ENCODE measurements around the gene OR5K4. TPM values are rescaled to one million over a fixed set of nuclear protein-coding genes. Genes with fewer than 3 reads are reported as not detected.

Gene OR5K4
- total and polyA plus RNA-seq, 7 experiments from 2014 or later, result not detected

- Histone ChIP-seq H3K36me3 (ENCODE audit: control insufficient read depth in 2 of 3, insufficient read depth in 3 of 3, low read length in 3 of 3) (no peaks in the 10 kb centered on the region), H3K27ac (ENCODE audit: low read depth, low read length) (no peak overlapping the region), H3K9me3 (ENCODE audit: control insufficient read depth in 2 of 3, low read length in 3 of 3) (no peaks in the 10 kb centered on the region), H3K27me3 (ENCODE audit: control insufficient read depth in 2 of 2, insufficient read depth in 2 of 2, low read length in 2 of 2) (no peaks in the 10 kb centered on the region), H3K4me3 (ENCODE audit: low read length) (no peak overlapping the region), H3K4me1 (ENCODE audit: control insufficient read depth in 2 of 2, insufficient read depth in 2 of 2, low read length in 2 of 2) (no peaks in the 10 kb centered on the region)
- peaks cover 0 to 56% (median 4%) of the 10 kb centered on the region in 5 donors for H3K27me3 Mint-ChIP-seq
- ChIA-PET CTCF (no interaction called here), POLR2A (no interaction called here)
- H3K4me1 Mint-ChIP-seq, result peaks cover 0 to 10% (median 0%) of the 10 kb centered on the region in 7 donors
- ATAC-seq (no peak), DNase-seq (no peak)
- H3K9me3 Mint-ChIP-seq, result peaks cover 0 to 2% (median 0%) of the 10 kb centered on the region in 11 donors
- no peak overlapping the region for H3K27ac Mint-ChIP-seq
- intact Hi-C loops (cut with micrococcal nuclease), result loop anchor here in 1 of 2 donors (5.0 kb wide), 2 partner anchors 181 to 231 kb away; partner anchors contain the start of gene CLDND1
- peaks cover 0 to 5% (median 0%) of the 10 kb centered on the region in 5 donors for H3K36me3 Mint-ChIP-seq
- H3K4me3 Mint-ChIP-seq, result no peak overlapping the region
Measured at GRCh38 chr3:98341758-98342157, 11.9 kb upstream of the OR5K4 start.

DNA sequence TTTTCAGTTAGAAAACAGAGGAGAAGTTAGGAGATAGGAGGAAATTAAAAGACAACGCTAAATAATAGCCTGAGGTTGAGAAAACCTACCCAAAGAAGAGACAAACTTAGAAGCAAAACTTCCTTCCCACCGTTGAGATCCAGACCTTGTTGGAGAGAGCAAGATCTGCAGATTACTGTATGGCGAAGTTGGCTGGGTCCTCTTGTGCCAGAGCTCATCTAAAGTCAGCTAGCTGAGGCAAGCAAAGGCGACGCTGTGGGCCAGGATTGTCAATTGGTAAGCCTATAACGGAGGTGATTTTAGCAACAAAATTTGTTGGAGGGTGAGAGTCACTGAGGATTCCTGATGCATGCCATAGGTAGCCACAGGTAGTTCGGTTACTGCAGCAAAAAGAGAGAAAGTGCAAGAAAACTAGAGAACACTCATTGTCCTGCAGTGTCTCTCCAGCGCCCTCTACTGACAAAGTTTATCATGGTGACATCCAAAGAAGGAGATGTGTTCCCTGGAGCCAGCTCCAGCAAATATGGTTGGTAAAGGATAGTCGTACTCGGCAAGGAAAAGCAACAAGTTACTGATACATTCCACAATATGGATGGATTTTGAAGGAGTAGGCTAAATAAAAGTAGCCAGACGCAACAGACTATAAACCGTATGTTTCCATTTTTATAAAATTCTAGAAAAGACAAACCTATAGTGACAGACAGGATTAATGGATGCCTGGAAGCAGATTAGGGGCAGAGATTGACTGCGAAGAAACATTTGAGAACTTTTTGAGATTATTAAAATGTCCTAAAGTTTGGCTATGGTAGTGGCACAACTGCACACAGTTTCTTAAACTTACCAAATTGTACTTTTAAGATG, 9.8 kb upstream of the OR5K4 start:
- H3K4me1 ChIP-seq (ENCODE audit: control insufficient read depth in 2 of 2, insufficient read depth in 2 of 2, low read length in 2 of 2), result no peaks in the 10 kb centered on the region
- H3K27ac ChIP-seq (ENCODE audit: low read depth, low read length), result no peak overlapping the region
- H3K27me3 ChIP-seq (ENCODE audit: control insufficient read depth in 2 of 2, insufficient read depth in 2 of 2, low read length in 2 of 2), result no peaks in the 10 kb centered on the region
- ChIA-PET POLR2A (no interaction called here), CTCF (interaction anchor here (0.5 to 1.3 kb wide), 2 partner anchors 11 to 14 kb away, joined by 3 to 5 read pairs; no protein-coding TSS in a partner anchor)
- no peak for ATAC-seq
- H3K27me3 Mint-ChIP-seq, result peaks cover 3 to 60% (median 6%) of the 10 kb centered on the region in 5 donors
- no peak overlapping the region for H3K4me3 Mint-ChIP-seq
- no peak overlapping the region for H3K27ac Mint-ChIP-seq
- H3K4me1 Mint-ChIP-seq, result peaks cover 0 to 10% (median 0%) of the 10 kb centered on the region in 7 donors
- intact Hi-C loops (cut with micrococcal nuclease), result loop anchor here in 1 of 2 donors (5.0 kb wide), 2 partner anchors 178 to 228 kb away; partner anchors contain the start of gene CLDND1
- no peak overlapping the region for H3K4me3 ChIP-seq (ENCODE audit: low read length)
- H3K9me3 ChIP-seq (ENCODE audit: control insufficient read depth in 2 of 3, low read length in 3 of 3), result no peaks in the 10 kb centered on the region
- H3K9me3 Mint-ChIP-seq, result peaks cover 0 to 2% (median 0%) of the 10 kb centered on the region in 11 donors
- H3K36me3 Mint-ChIP-seq, result peaks cover 0 to 5% (median 0%) of the 10 kb centered on the region in 5 donors
- DNase-seq, result peak in 4 of 9 donors; percentile 7 to 25 (median 18)
- no peaks in the 10 kb centered on the region for H3K36me3 ChIP-seq (ENCODE audit: control insufficient read depth in 2 of 3, insufficient read depth in 3 of 3, low read length in 3 of 3)

DNA sequence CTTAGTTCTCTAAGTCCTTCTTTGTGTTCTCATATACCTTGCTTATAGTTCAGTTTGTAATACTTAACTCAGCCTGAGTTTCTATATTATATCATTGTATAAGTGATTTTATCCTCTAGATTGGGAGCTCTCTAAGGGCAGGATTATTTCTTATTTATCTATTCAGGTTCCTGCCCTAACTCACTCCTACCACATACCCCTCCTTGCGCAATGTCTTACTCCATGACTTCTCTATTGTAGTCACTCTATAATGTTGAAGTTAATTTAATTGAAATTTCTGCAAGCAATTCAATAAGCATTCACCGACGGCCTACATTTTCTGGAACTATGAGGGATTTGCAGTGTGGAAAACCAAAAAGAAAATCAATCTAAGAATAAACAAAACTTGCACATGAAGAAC, 3.6 kb upstream of the OR5K4 start:
- CTCF ChIA-PET, result no interaction called here
- Mint-ChIP-seq H3K36me3 (no peaks in the 10 kb centered on the region), H3K4me3 (no peak overlapping the region)

GRCh38 chr3:98359250-98359649, 5.6 kb downstream of the OR5K4 start:
- Mint-ChIP-seq H3K36me3 (peaks cover 0 to 17% (median 6%) of the 10 kb centered on the region in 5 donors), H3K4me1 (peaks cover 0 to 8% (median 0%) of the 10 kb centered on the region in 7 donors), H3K27ac (no peak overlapping the region), H3K27me3 (peaks cover 0 to 20% (median 6%) of the 10 kb centered on the region in 5 donors), H3K4me3 (no peak overlapping the region), H3K9me3 (peaks cover 7 to 40% (median 17%) of the 10 kb centered on the region in 11 donors)
- no peak overlapping the region for H3K27ac ChIP-seq (ENCODE audit: low read depth, low read length)
- POLR2A ChIA-PET, result no interaction called here
- H3K4me3 ChIP-seq (ENCODE audit: low read length), result no peak overlapping the region
- H3K36me3 ChIP-seq (ENCODE audit: control insufficient read depth in 2 of 3, insufficient read depth in 3 of 3, low read length in 3 of 3), result no peaks in the 10 kb centered on the region
- CTCF ChIA-PET, result no interaction called here
- H3K4me1 ChIP-seq (ENCODE audit: control insufficient read depth in 2 of 2, insufficient read depth in 2 of 2, low read length in 2 of 2), result no peaks in the 10 kb centered on the region
- no peak for ATAC-seq
- H3K9me3 ChIP-seq (ENCODE audit: control insufficient read depth in 2 of 3, low read length in 3 of 3), result peaks cover 0 to 18% (median 0%) of the 10 kb centered on the region in 3 experiments
- intact Hi-C loops (cut with micrococcal nuclease), result no loop called here
- H3K27me3 ChIP-seq (ENCODE audit: control insufficient read depth in 2 of 2, insufficient read depth in 2 of 2, low read length in 2 of 2), result no peaks in the 10 kb centered on the region
- DNase-seq, result no peak

More for the DNA sequence above, 3.6 kb upstream of the OR5K4 start:
- intact Hi-C loops (cut with micrococcal nuclease), result no loop called here
- peaks cover 6 to 64% (median 12%) of the 10 kb centered on the region in 5 donors for H3K27me3 Mint-ChIP-seq
- no peaks in the 10 kb centered on the region for H3K27me3 ChIP-seq (ENCODE audit: control insufficient read depth in 2 of 2, insufficient read depth in 2 of 2, low read length in 2 of 2)
- no peaks in the 10 kb centered on the region for H3K4me1 ChIP-seq (ENCODE audit: control insufficient read depth in 2 of 2, insufficient read depth in 2 of 2, low read length in 2 of 2)
- no peak for DNase-seq
- no peak overlapping the region for H3K27ac Mint-ChIP-seq
- H3K36me3 ChIP-seq (ENCODE audit: control insufficient read depth in 2 of 3, insufficient read depth in 3 of 3, low read length in 3 of 3), result no peaks in the 10 kb centered on the region
- H3K4me1 Mint-ChIP-seq, result peaks cover 0 to 4% (median 0%) of the 10 kb centered on the region in 7 donors
- H3K9me3 Mint-ChIP-seq, result peaks cover 0 to 2% (median 0%) of the 10 kb centered on the region in 11 donors
- ATAC-seq, result no peak
- H3K9me3 ChIP-seq (ENCODE audit: control insufficient read depth in 2 of 3, low read length in 3 of 3), result no peaks in the 10 kb centered on the region
- POLR2A ChIA-PET, result no interaction called here
- no peak overlapping the region for H3K4me3 ChIP-seq (ENCODE audit: low read length)
- H3K27ac ChIP-seq (ENCODE audit: low read depth, low read length), result no peak overlapping the region

GRCh38 chr3:98359993-98360675, 6.5 kb downstream of the OR5K4 start:
- CTCF ChIA-PET, result interaction anchor here (0.6 kb wide), 1 partner anchor 1450 kb away, joined by 3 read pairs; no protein-coding TSS in a partner anchor
- DNase-seq (no peak), ATAC-seq (no peak)
- intact Hi-C loops (cut with micrococcal nuclease), result loop anchor here in 1 of 2 donors (1.0 kb wide), 1 partner anchor 213 kb away; no protein-coding TSS in a partner anchor
- Histone ChIP-seq H3K36me3 (ENCODE audit: control insufficient read depth in 2 of 3, insufficient read depth in 3 of 3, low read length in 3 of 3) (no peaks in the 10 kb centered on the region), H3K4me3 (ENCODE audit: low read length) (no peak overlapping the region), H3K9me3 (ENCODE audit: control insufficient read depth in 2 of 3, low read length in 3 of 3) (peaks cover 0 to 18% (median 0%) of the 10 kb centered on the region in 3 experiments), H3K4me1 (ENCODE audit: control insufficient read depth in 2 of 2, insufficient read depth in 2 of 2, low read length in 2 of 2) (no peaks in the 10 kb centered on the region), H3K27me3 (ENCODE audit: control insufficient read depth in 2 of 2, insufficient read depth in 2 of 2, low read length in 2 of 2) (no peaks in the 10 kb centered on the region), H3K27ac (ENCODE audit: low read depth, low read length) (no peak overlapping the region)
- POLR2A ChIA-PET, result no interaction called here
- Mint-ChIP-seq H3K27me3 (peaks cover 0 to 13% (median 4%) of the 10 kb centered on the region in 5 donors), H3K27ac (no peak overlapping the region), H3K4me1 (peaks cover 0 to 8% (median 0%) of the 10 kb centered on the region in 7 donors), H3K4me3 (no peak overlapping the region), H3K9me3 (peaks cover 7 to 41% (median 17%) of the 10 kb centered on the region in 11 donors), H3K36me3 (peaks cover 0 to 17% (median 6%) of the 10 kb centered on the region in 5 donors)

DNA sequence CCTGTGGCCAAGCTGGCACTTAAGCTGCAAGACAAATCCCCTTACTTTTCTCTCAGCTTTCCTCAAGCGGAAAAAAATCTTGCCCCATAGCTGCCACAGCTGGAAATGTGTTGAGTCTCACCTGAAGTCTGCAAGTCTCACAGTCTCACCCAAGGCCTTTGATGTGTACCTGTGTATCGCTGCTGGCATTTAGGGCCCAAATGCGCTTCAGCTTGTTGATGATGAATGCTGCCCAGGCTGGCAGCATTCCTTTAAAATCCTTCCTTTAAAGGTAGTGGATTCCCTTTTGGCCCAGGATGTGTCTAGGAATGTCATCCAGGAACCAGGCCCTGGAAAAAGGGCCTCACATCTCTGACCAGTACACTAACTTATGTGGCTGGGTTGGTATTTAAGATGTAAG, 7.0 kb downstream of the OR5K4 start:
- Mint-ChIP-seq H3K36me3 (peaks cover 0 to 19% (median 6%) of the 10 kb centered on the region in 5 donors), H3K9me3 (peaks cover 7 to 46% (median 17%) of the 10 kb centered on the region in 11 donors), H3K4me1 (peaks cover 0 to 8% (median 0%) of the 10 kb centered on the region in 7 donors), H3K27ac (no peak overlapping the region), H3K27me3 (peaks cover 0 to 14% (median 4%) of the 10 kb centered on the region in 5 donors), H3K4me3 (no peak overlapping the region)
- ATAC-seq, result no peak
- ChIA-PET CTCF (interaction anchor here (0.6 kb wide), 1 partner anchor 1450 kb away, joined by 3 read pairs; no protein-coding TSS in a partner anchor), POLR2A (no interaction called here)
- Histone ChIP-seq H3K27me3 (ENCODE audit: control insufficient read depth in 2 of 2, insufficient read depth in 2 of 2, low read length in 2 of 2) (no peaks in the 10 kb centered on the region), H3K27ac (ENCODE audit: low read depth, low read length) (no peak overlapping the region), H3K9me3 (ENCODE audit: control insufficient read depth in 2 of 3, low read length in 3 of 3) (peaks cover 0 to 18% (median 0%) of the 10 kb centered on the region in 3 experiments), H3K4me3 (ENCODE audit: low read length) (no peak overlapping the region), H3K36me3 (ENCODE audit: control insufficient read depth in 2 of 3, insufficient read depth in 3 of 3, low read length in 3 of 3) (no peaks in the 10 kb centered on the region), H3K4me1 (ENCODE audit: control insufficient read depth in 2 of 2, insufficient read depth in 2 of 2, low read length in 2 of 2) (no peaks in the 10 kb centered on the region)
- no peak for DNase-seq
- intact Hi-C loops (cut with micrococcal nuclease), result loop anchor here in 1 of 2 donors (1.0 kb wide), 1 partner anchor 213 kb away; no protein-coding TSS in a partner anchor

All from naive thymus-derived CD4-positive, alpha-beta T cell (primary cell).